ENCODE data around the gene PACRG.

PACRG gene

DNA sequence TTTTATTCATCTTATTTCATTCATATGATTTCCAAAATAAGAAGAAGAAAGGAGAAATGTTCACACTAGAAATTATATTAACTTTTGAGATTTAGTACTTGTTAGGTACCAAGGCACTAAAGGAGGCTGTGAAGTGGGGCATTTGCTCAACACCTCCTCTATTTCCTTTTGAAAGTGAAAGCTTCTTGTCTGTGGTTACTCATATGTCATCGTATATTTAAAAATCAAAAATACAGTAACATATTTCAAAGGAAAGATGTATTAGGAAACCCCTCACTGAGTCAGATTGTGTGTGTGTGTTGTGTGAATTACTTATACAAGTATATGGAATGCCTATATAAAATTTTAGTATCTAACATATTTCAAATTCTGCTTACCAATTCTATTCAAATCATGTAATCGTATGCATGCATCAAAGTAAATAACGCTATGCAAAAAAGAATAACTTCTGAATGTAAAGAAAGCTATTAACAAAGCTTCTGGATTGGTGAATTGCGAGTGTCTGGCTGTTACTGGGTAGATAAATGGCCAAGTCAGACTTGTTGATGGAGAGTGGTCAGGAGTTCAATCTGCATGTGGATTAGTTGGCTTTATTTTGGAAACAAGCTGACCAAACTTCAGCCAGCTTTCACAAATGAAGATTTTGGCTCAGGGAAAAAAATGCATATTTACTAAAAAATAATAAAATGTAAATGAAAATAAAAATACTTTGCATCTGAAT lies 70.9 kb downstream of the PACRG start:
- DNase-seq: no peak

DNA sequence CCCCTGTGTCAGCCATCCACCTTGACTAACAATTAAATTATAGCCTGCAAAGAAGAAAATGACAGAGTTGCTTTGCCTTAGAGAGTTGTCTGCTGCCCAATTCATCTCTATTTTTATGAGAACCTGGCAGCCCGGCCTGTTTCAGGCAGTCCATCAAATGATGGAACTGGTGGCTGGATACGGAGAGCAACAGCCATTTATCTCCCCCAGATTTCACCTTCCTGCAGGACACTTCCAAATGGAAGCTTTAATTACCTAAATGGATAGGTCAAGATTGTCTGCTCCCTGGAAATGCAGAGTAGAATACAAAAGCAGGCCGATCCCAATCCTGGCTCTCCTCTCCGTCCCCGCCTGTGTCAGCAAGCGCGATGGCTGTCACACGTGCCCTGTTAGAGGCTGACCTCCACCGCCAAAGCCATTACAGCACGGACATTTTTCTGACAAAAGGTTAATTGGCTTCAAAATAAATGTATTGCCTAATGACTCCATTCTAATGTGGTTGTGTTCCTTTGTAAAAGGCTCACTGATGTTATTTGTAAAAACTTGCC lies 86.7 kb downstream of the PACRG start:
- no peak for DNase-seq

DNA sequence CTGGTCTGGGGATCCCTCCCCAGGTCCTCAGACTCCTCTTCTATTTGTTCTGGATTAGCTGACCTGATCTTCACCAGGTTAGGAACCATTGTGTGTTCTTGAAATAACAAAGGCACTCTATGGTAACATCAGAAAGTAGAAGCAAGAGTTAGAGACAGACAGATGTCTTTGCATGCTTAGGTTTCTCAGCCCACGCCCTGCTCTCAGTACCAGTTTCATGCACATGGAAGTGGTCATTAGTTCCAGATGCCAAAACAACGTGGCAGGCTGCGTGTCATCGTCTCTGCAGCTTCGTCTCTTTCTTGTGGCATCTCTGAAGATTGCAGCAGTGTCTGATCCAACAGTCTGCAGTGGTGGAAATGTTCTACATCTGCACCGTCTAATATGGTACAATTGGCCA lies 89.4 kb downstream of the PACRG start:
- no peak for DNase-seq

DNA sequence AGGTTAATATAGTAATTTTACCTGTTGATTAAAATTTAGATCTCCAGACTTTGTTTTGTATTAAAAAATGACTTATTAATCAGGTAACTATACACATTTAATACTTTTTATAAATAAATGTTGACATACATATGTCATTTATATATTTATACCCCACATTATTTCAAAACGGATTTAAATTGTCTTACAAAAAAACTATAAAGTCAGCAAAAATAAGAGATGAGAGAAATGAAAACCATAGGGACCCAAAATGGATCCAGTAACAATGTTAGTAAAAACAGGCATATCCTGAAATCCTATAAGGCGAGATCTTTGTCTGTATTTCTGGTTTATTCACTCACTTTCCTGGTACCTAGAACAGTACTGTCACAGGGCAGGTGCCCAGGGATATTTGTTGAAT lies 91.5 kb downstream of the PACRG start:
- no peak for DNase-seq

DNA sequence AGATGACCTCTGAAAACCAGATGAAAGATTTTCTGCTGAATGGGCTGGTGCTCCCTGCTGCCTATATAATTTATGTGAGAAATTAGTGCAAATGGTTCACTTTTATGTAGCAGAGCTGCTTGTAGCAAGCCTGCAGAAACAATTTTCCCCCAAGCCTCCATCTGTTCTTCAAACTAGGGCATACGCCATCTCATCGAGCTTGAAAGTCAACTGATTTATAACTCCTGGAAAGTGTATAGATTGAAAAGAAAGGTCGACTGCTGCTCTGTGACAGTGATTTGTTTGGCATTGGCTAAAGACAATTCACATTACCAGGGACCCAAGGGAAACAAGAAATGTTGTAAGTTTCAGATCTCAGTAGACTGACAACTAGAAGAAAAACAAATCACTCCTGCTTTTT lies 93.3 kb downstream of the PACRG start:
- DNase-seq: no peak

DNA sequence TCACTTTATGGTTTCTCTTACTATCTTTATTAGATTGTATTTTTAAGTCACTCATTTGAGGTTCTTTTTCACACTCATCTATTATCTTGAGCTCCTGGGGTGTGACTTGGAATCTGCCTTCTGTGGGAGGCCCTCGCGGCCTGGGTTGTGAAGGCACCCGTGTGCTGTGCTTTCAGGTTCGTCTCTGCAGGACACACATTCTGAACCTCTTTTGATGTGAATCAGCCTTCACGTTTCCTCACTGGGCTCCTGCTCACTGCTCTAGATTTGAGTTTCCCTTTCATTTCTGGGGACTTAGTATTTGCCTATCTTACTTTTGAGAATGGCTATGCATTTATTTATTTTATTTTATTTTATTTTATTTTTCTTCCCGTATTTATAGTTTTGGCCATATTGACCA lies 97.8 kb downstream of the PACRG start:
- no peak for DNase-seq

DNA sequence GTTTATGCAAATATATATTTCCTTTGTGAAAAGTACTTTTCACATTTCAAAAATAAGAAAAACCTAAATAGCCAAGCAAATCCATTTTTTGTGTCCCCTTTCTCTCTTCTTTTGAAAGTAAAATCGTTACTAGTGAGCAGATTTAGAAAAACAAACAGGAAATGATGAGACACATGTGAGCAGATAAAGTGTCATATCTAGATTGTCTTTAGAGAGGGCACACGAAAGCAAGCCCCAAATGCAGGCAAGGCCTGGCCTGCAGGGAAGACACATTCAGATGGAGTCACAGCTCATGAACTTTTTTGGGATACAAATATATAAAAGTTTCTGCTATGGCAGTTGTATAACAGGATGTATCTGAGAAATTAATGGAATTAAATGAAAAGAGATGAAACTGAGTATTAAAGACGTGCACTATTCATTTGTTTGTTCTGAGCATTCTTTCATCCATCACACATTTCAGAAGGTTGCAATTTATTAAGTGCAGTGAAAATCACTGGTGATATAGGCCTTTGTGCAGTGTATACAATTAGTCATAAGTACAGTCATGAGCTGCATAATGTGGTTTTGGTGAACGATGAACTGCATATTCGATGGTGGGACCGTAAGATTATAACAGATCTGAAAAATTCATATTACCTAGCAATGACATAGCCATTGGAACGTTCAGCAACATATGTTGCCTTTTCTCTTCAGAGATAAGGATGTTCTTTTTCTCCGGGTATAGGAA lies 101.4 kb downstream of the PACRG start:
- DNase-seq: no peak

DNA sequence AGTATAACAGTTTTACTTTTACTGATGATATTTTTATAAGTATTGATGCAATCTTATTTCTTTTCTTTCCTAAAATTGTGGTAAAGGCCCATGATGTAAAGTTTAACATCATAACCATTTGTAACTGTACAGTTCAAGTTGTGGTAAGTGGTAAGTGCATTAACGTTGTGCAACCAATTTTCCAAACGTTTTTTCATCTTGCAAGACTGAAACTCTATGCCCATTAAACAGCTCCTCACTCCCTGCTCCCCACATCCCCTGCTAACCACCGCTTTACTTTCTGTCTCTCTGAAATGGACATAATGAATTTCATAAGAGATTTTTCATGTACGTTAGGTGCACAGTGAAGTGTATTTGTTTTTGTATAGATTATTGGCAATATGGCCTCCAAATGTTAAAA lies 106.0 kb downstream of the PACRG start:
- DNase-seq: no peak

DNA sequence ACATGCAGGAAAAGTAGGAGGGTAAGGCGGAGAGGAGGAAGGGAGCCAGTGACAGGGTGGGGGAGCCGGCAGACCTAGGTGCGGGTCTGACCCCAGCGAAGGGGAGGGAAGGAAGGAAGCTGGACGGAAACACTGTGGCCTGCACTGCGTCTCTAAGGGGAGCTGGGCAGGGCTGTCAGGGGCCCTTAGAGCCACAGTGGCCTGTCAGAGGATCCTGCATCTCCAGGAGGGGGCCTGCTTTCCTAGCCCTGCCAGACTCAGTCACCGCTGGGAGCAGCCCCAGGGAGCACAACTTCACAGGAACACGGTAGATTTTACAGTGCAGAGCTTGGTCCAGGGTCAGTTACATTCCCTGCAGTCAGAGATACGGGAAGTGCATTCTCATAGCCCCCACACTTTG lies 118.2 kb downstream of the PACRG start:
- no peak for DNase-seq

DNA sequence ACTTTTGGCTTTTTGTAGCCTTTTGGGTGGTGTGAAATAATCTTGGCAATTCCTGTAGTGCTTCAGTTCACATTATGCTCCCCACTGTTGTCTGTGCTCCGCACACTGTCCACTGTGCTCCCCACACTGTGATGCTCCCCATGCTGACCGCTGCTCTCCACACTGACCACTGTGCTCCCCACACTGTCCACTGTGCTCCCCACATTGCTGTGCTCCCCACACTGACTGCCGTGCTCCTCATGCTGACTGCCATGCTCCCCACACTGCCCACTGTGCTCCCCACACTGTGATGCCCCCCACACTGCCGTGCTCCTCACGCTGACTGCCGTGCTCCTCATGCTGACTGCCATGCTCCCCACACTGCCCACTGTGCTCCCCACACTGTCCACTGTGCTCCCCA lies 118.9 kb downstream of the PACRG start:
- DNase-seq: no peak

DNA sequence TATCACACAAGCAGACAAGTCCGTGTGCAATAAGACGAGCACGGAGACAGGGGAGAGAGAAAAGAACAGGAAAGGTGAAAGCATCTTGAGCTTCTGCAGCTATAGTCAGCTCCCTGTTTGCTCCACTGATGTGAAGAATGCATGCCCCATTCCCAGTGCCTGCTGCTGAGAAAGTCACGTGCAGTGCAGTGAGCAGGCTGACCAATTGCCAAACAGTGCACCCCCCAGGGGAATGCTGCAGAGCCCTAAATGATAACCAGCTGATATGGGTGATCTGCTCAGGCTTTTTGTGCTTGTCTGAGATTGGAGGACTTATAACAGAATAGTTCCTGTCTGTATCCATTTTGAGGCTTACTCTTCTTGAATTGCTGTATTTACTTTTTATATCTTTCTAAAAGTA lies 121.5 kb downstream of the PACRG start:
- DNase-seq: no peak

DNA sequence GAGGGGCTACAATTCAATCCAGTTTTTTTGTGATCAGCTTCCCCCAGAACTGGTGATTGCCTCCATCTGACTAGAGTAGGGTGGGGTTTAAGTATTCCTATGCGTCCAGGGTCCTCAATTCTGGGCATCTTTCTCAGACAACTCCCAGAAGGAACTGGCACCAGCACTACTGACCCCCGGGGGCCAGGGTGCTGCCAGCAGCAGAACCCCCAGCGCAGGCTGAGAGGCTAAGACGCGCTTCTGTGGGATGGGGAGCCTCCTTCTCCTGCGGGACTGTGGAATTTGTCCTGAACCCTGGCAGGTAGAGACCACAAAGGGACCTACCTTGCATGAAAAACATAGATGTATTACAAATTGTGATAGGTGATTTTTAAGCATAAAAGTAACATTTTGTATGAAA lies 124.4 kb downstream of the PACRG start:
- no peak for DNase-seq

DNA sequence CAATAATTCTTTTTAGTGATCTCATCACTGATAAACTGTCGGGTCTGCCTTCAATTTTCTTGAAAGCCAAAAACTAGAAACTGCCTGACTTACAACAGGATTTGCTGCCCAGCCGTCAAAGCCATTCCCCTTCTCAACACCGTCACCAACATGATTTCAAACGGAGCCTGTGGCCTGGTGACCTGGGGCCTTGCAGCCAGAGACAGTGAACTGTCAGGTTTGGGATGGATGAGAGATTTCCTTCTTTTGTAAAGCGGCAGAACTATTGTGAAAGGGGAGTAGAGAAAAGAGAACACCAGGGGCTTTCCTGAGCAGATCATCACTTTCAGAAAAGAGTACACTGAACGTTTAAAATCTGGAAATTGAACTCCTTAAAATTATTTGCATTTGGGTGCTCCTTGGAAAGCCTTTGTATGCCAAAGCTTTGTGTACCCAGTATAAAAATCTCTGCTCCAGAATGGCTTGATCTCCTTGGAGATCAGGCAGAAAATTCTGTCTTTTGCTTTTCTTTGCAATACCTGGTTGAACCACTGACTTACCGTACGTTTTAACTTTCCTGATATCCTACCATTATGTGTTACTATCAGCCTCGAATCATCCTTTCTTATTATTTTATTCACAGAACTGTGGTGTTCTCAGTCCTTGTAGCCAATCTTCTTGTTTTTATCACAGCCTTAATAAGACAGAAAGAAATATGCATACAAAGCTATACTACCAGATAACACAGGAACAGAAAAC lies 125.2 kb downstream of the PACRG start:
- DNase-seq: no peak

DNA sequence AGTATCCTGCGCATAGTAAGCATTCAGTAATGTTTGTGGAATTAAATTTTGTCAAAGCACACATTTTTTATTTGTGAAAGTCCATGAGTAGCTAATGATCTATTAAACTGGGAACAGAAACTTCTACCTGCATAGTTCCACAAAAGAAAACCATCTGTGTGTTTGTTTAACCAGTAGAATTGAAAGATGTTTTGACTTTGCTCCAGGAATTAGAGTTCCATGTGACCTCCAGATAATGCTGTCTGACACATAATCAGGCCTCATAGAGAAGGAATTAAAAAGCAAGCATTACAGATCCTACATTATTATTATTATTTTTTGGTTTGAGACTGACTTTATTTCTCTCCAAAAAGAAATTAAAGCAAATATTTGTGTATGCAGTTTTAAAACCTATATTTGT lies 126.5 kb downstream of the PACRG start:
- no peak for DNase-seq

DNA sequence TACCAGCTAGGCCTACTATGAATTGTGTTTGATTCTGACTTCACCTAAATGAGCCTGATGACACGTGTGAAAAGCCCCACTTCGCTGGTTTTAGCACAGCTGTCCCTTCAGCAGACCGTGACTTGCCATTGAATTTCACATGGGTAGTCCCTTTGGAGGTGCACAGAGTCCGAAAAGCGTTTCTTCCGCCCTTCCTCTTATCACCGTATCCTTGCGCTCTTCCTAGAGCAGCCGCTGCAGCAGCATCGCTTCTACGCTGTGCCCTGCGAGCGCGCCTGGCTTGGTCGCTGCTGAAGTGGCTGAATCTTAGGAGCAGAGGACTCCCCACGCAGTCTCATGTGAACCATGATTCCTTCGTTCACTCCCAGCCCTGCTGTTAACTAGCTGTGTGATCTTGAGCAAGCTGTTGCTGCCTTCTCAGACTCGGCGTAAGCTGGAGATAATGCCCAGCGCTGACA lies 127.0 kb downstream of the PACRG start:
- no peak for DNase-seq

DNA sequence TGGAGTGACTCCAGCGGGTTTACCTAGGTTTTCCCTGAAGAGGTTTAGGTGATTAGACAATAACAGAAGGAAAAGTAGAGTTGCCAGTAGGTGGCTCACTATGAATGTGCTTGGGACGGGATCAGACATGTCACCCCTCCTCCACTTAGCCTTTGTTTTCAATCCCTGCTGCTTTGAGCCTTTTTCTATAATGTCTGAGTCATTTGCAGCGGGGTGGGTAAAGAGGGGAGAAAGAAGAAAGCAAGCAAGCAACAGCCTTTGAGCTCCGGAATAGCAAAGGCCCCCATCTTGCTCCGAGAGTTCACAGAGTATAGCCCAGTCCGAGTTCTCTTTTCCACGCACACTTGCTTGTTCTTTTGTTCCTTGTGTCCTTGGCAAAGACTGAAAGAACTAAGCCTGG lies 129.1 kb downstream of the PACRG start:
- DNase-seq: no peak

DNA sequence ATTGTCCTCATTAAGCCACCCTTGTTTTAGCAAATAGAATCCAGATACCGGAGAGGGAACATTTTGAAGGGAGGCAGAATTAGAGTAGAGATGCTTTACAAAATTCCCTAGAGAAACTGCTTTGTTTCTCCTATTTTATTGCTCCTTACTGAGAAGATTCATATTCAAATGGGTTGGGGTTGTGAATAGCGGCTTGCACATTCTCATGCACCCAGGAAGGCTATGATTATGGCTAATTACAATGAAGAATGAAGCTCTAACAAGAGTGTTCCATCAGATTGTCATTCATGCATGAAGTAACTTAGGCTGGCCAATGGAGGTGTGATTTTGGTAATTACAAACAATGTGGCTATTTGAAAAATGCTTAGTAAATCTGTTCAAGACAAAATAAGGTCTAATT lies 129.6 kb downstream of the PACRG start:
- DNase-seq: no peak

DNA sequence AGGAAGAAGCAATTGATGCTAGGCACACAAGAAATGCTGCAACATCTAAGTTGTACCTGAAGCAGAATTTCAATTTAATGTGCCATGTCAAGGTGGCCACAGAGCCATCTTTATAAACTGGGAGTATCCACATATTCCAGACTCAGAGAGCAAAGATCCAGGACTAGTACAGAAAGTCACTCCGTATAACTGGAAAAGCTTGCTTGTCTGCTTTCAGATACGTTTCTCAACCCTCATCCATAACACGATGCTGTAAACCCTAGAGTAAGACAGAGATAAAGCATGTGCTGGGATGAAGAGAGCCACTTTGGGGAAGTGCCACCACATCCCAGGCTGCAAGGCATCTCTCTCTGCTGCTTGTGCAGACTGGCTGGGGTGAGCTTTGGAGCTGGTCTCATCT lies 134.7 kb downstream of the PACRG start:
- no peak for DNase-seq

DNA sequence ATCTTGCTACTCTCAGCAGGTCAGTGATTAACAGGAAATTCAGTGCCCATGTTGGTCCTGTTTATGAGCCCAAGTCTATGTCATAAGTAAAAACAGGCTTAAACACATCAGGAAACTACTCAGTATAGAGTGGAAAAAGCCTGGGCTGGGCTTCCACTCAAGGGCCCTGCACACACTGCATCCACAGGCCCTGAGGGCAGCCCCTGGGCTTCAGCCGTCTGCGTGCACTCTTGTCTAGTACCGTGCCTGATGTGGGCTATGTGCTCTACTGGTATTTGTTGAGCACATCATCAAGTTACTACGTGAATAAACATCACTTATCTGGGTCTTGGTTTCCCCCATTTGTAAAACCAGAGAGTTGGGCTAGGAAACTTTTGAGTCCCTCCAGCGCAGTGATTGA lies 135.2 kb downstream of the PACRG start:
- no peak for DNase-seq

DNA sequence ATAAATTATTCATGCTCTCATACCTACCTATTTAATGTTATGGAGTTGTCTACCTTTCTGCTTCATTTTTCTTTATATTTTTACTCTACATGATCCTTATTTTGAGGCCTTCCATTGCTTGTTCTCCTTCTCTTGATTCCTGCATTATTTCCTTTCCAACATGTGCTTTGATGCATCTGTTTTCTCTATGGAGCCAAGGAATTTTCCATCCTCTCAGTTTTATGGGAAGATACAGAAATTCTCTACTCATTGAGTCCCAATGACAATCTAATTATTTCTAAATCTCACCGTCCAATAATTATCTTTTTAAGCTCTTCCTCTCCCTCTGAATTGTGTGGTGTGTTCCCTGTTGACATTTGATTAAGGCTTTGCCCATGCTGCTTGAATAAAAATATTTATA lies 136.0 kb downstream of the PACRG start:
- DNase-seq: no peak

DNA sequence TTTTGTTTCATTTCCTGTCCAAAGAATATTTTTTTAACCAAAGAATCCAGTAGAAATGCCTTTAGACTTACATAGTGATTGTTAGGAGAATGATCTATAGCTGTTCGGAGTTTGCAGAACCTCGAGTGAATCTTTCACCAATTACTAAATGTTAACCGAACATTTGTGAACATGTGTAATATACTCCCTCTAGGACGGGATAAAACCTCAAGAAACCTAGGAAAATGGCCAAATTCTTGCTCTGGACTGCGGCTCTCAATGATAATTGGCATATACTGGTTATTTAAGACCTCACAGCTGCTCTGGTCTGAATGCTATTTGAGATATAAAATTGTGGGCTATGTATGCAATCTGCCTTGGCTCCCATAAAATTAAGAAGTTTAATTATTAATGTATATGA lies 137.1 kb downstream of the PACRG start:
- no peak for DNase-seq

DNA sequence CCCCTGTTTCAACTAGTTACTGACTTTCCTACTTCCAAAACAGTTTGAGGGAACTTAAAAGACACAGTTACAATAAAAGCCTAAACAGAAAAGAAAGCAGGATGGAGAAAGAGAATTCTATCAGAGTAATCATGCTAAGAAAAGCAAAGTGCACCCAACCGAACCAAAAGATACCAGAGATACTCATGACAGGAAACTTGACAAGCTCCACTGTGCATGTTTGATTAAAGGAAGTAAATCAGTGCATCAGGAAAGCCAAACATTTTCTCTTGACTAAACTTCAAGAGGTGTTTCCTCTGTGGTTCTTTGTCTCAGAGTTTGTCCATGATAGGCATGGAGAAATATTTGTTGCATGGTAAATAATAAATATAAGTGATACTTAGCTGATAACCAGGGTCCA lies 138.9 kb downstream of the PACRG start:
- DNase-seq: no peak

DNA sequence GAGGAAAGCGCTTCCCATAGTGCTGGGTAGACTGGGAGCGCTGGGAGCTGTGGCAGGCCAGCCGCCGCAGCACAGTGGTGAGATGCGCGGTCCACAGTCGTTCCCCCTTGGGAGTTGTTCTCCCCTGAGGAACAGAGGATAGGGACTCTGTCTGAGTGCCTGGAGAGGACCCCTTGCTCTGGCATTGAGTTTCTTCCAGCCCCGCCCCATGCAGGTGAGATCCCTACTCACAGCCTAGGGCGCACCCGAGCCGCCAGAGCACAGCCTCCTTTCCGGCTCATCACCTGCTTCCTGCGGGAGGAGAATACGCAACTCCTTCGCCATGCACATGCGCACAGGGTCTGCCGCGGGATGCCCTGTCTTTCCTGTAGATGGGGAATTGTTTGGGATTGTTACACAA lies 140.6 kb downstream of the PACRG start:
- DNase-seq: no peak

DNA sequence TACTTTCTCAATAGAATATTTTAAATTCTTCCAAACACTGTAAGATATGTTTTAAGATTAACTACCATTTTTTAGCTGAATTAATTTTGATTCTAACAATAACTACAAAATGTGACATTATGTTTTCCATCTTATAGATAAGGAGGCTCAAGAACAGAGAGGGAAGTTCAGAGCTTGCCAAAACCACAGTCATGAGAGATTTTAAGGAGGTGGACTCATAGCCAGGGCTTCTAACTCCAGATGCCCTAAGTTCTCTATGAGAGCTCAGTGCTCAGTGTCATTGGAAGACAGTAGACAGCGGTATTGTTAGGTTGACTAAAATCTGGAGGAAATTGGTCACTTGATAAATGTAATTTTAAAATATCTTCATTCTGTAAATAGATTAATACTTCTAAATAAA lies 144.2 kb downstream of the PACRG start:
- DNase-seq: no peak
